HepG2 (cell line): ENCODE measurements around the gene LINC00237. TPM values are rescaled to one million over a fixed set of nuclear protein-coding genes. Genes with fewer than 3 reads are reported as not detected.

Source experiments
- ATAC-seq: fragments of 200-7000 bp; cut with Tn5 transposase; 3 replicates; pipeline ENCODE4 v1.9.1; 2020; ENCODE audit warnings: mild to moderate bottlenecking, moderate library complexity
- BruUV-seq: library from RNA; stranded (reverse); fragments of 400-500 nt; replicated peaks from 2 replicates; lab custom pipeline; 2021; lab: Mats Ljungman, UMichigan
- CTCF ChIA-PET: fragments of 300-600 bp; formaldehyde crosslinking; extraction: SDS; loops from one replicate; lab custom pipeline; 2021; ENCODE audit warnings: low total read pairs, inconsistent platforms, low intra/inter-chr PET ratio; lab: Yijun Ruan, JAX
- POLR2A ChIA-PET: fragments of 350-600 bp; sonication (Branson Sonifier 250); formaldehyde crosslinking; loops from one replicate; lab custom pipeline; 2020; ENCODE audit warnings: antibody characterized with exemption, inconsistent platforms; lab: Yijun Ruan, JAX
- DNase-seq: peaks from one replicate; pipeline ENCODE4 v3.0.0-alpha.2; 2015; ENCODE audit warnings: low spot score
- FAIRE-seq: peaks from 3 replicates; lab custom pipeline; 2011; peaks lifted over from hg19 to GRCh38; lab: Jason Lieb, UNC
- H2AFZ ChIP-seq: one replicate; pipeline ENCODE4 v1.6.1; 2011; ENCODE audit warnings: low read length, inconsistent platforms
- H3K27ac ChIP-seq: fragments of 300-600 bp; 3 replicates; pipeline ENCODE4 v1.8.0; 2011; ENCODE audit warnings: mixed run types, mild to moderate bottlenecking, mixed read lengths, low read length, inconsistent platforms; ENCODE audit not compliant: insufficient read depth; ENCODE audit errors: extremely low read length
- H3K27me3 ChIP-seq, 2 experiments: fragments of 200-600 bp in 1 of 2; 2 replicates in 1 of 2; 3 replicates in 1 of 2; pipeline versions ENCODE4 v1.6.0 to v1.8.0; 2011; ENCODE audit warnings: low read length in 2 of 2, mild to moderate bottlenecking in 2 of 2, moderate library complexity in 2 of 2, inconsistent platforms in 1 of 2; ENCODE audit not compliant: insufficient read depth in 2 of 2, control insufficient read depth in 1 of 2
- H3K36me3 ChIP-seq, 2 experiments: fragments of 200-600 bp in 1 of 2; replicated peaks in 1 of 2; 2 replicates in 1 of 2; 3 replicates in 1 of 2; pipeline versions ENCODE4 v1.5.1 to v1.8.0; 2011; ENCODE audit warnings: low read length in 2 of 2, inconsistent platforms in 1 of 2; ENCODE audit not compliant: insufficient read depth in 2 of 2, control insufficient read depth in 1 of 2
- H3K4me1 ChIP-seq: 2 replicates; pipeline ENCODE4 v1.5.1; 2012; ENCODE audit warnings: low read length, inconsistent platforms; ENCODE audit not compliant: insufficient read depth
- H3K4me2 ChIP-seq: 2 replicates; pipeline ENCODE4 v1.6.0; 2011; ENCODE audit warnings: low read depth, low read length, inconsistent platforms
- H3K4me3 ChIP-seq, 3 experiments: fragments of 200-600 bp in 1 of 3; sonication (generic), shearing (Covaris generic) in 1 of 3; replicated peaks in 1 of 3; 2 replicates each; pipeline ENCODE4 v1.5.1; 2011 to 2016; ENCODE audit warnings: low read length in 3 of 3, inconsistent platforms in 2 of 3, low read depth in 2 of 3, mild to moderate bottlenecking in 2 of 3, control low read depth in 1 of 3, mixed read lengths in 1 of 3; ENCODE audit not compliant: insufficient read depth in 1 of 3
- H3K79me2 ChIP-seq: one replicate; pipeline ENCODE4 v1.6.1; 2011; ENCODE audit warnings: low read length, inconsistent platforms; ENCODE audit not compliant: insufficient read depth
- H3K9ac ChIP-seq: 2 replicates; pipeline ENCODE4 v1.6.0; 2011; ENCODE audit warnings: mild to moderate bottlenecking, low read depth, low read length, inconsistent platforms; ENCODE audit not compliant: insufficient read depth
- H3K9me3 ChIP-seq: 2 replicates; pipeline ENCODE4 v1.5.1; 2012; ENCODE audit warnings: mild to moderate bottlenecking, low read length
- H4K20me1 ChIP-seq: 2 replicates; pipeline ENCODE4 v1.6.0; 2011; ENCODE audit warnings: inconsistent platforms, mild to moderate bottlenecking, low read length, moderate library complexity; ENCODE audit not compliant: insufficient read depth
- ZNF543 ChIP-seq: sonication (generic); formaldehyde crosslinking; IDR thresholded peaks from 2 replicates; pipeline ENCODE4 v1.4.0; 2020; ENCODE audit warnings: mild to moderate bottlenecking, missing genetic modification reagents
- WGBS: methylation state at CpG from one replicate; pipeline ENCODE4 v1.1.6; 2017; ENCODE audit warnings: low lambda C conversion rate; 5-methylcytosine and 5-hydroxymethylcytosine counted together
- in situ Hi-C: cut with HindIII; loops from 2 replicates; pipeline ENCODE4 v1.10.0; 2017; ENCODE audit warnings: low pct_unique_long_range_greater_than_20kb; ENCODE audit not compliant: extremely low pct_ligation_motif_present
- intact Hi-C: fragments of 100-400 bp; cut with micrococcal nuclease; formaldehyde crosslinking; loops from one replicate; pipeline ENCODE4 v1.10.0; 2022; ENCODE audit not compliant: unreplicated experiment
- polyA plus RNA-seq, 8 experiments: library from polyadenylated mRNA; depleted of rRNA in 3 of 8; stranded (reverse) in 7 of 8; unstranded in 1 of 8; fragments of >200 nt; fragmentation: Illumina TruSeq in 4 of 8; extraction: Trizol in 4 of 8; gene quantifications; 2 replicates each; pipeline versions ENCODE4 v1.2.1 to v1.2.3, GENCODE V29; 2011 to 2016; ENCODE audit warnings: low read depth in 4 of 8, missing spikeins in 1 of 8, mixed read lengths in 1 of 8; ENCODE audit not compliant: insufficient read depth in 1 of 8
- total RNA-seq, 5 experiments: library from RNA; depleted of rRNA; stranded (reverse); fragments of >200 nt; fragmentation: Illumina TruSeq; extraction: Trizol; gene quantifications; 2 replicates each; pipeline ENCODE4 v1.2.3, GENCODE V29; 2016; ENCODE audit warnings: low read depth in 1 of 5
- TF ChIP-seq, protein P1 (sequence below): sonication (generic); formaldehyde crosslinking; IDR thresholded peaks from 2 replicates; pipeline ENCODE4 v1.5.1; 2020; ENCODE audit warnings: mild to moderate bottlenecking, missing genetic modification reagents, borderline replicate concordance
- TF ChIP-seq, protein P2 (sequence below): sonication (generic); formaldehyde crosslinking; IDR thresholded peaks from 2 replicates; pipeline ENCODE4 v1.4.0; 2020; ENCODE audit warnings: missing genetic modification reagents

Gene LINC00237
- total and polyA plus RNA-seq, 2 of the 13 experiments (the other 11 are each of a cell fraction or from before 2014, with no cell fraction given), result not detected

DNA sequence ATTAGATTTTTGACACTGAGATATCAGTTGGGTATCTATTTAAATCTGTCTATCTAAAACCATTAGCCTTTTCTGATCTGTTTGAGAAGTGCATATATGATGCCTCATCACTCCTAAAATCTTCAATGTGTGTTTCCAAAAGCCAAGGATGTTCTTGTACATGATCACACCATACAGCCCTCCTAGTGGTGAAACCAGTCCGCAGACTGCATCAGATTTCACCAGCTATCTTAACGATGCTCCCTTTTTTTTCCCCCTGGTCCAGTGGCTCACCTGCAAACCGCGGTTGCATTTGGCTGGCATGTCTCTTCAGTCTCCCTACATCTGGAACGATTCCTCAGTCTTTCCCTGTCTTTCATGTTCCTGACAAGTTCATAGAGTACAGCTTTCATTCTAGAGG is 23.7 kb upstream of the LINC00237 start:
- H3K9me3 ChIP-seq, result no peaks in the 10 kb centered on the region
- no peak for FAIRE-seq
- H4K20me1 ChIP-seq, result no peaks in the 10 kb centered on the region
- no peak overlapping the region for H3K4me3 ChIP-seq
- peaks cover 52% of the 10 kb centered on the region for H3K79me2 ChIP-seq
- no peak overlapping the region for H3K9ac ChIP-seq
- peaks cover 12 to 38% of the 10 kb centered on the region in 2 experiments for H3K36me3 ChIP-seq
- H3K4me1 ChIP-seq, result peaks cover 62% of the 10 kb centered on the region
- TF ChIP-seq, protein P1, sequence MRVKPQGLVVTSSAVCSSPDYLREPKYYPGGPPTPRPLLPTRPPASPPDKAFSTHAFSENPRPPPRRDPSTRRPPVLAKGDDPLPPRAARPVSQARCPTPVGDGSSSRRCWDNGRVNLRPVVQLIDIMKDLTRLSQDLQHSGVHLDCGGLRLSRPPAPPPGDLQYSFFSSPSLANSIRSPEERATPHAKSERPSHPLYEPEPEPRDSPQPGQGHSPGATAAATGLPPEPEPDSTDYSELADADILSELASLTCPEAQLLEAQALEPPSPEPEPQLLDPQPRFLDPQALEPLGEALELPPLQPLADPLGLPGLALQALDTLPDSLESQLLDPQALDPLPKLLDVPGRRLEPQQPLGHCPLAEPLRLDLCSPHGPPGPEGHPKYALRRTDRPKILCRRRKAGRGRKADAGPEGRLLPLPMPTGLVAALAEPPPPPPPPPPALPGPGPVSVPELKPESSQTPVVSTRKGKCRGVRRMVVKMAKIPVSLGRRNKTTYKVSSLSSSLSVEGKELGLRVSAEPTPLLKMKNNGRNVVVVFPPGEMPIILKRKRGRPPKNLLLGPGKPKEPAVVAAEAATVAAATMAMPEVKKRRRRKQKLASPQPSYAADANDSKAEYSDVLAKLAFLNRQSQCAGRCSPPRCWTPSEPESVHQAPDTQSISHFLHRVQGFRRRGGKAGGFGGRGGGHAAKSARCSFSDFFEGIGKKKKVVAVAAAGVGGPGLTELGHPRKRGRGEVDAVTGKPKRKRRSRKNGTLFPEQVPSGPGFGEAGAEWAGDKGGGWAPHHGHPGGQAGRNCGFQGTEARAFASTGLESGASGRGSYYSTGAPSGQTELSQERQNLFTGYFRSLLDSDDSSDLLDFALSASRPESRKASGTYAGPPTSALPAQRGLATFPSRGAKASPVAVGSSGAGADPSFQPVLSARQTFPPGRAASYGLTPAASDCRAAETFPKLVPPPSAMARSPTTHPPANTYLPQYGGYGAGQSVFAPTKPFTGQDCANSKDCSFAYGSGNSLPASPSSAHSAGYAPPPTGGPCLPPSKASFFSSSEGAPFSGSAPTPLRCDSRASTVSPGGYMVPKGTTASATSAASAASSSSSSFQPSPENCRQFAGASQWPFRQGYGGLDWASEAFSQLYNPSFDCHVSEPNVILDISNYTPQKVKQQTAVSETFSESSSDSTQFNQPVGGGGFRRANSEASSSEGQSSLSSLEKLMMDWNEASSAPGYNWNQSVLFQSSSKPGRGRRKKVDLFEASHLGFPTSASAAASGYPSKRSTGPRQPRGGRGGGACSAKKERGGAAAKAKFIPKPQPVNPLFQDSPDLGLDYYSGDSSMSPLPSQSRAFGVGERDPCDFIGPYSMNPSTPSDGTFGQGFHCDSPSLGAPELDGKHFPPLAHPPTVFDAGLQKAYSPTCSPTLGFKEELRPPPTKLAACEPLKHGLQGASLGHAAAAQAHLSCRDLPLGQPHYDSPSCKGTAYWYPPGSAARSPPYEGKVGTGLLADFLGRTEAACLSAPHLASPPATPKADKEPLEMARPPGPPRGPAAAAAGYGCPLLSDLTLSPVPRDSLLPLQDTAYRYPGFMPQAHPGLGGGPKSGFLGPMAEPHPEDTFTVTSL (CRISPR knock-in tag), result no peak
- no peak for TF ChIP-seq ZNF543 (CRISPR knock-in tag)
- TF ChIP-seq, protein P2, sequence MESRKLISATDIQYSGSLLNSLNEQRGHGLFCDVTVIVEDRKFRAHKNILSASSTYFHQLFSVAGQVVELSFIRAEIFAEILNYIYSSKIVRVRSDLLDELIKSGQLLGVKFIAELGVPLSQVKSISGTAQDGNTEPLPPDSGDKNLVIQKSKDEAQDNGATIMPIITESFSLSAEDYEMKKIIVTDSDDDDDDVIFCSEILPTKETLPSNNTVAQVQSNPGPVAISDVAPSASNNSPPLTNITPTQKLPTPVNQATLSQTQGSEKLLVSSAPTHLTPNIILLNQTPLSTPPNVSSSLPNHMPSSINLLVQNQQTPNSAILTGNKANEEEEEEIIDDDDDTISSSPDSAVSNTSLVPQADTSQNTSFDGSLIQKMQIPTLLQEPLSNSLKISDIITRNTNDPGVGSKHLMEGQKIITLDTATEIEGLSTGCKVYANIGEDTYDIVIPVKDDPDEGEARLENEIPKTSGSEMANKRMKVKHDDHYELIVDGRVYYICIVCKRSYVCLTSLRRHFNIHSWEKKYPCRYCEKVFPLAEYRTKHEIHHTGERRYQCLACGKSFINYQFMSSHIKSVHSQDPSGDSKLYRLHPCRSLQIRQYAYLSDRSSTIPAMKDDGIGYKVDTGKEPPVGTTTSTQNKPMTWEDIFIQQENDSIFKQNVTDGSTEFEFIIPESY (CRISPR knock-in tag), result 0 out of 2 replicates have a peak, but pooled peaks have one; percentile 38
- in situ Hi-C loops, result loop anchor here (5.0 to 10.0 kb wide), 2 partner anchors 78 to 265 kb away; no protein-coding TSS in a partner anchor
- no peaks in the 10 kb centered on the region; a peak in 1 of 5 replicates for H3K27me3 ChIP-seq
- CTCF ChIA-PET, result no interaction called here
- H3K27ac ChIP-seq, result no peak overlapping the region
- DNase-seq, result no peak
- intact Hi-C loops, result no loop called here
- POLR2A ChIA-PET, result interaction anchor here (1.2 kb wide), 1 partner anchor 81 kb away, joined by 3 read pairs; no protein-coding TSS in a partner anchor
- no TSS peak for BruUV-seq
- no peak overlapping the region for H3K4me2 ChIP-seq
- H2AFZ ChIP-seq, result no peak overlapping the region
- ATAC-seq, result no peak
- WGBS, result 89% methylated on average over 5 of the region's 5 CpGs
